ENCODE data around the gene MRGPRE.

The MRGPRE gene

GRCh38 chr11:3231851-3232744, at the start of gene MRGPRE:
Gene MRGPRE, minus strand, starts transcription at chr11:3232417. Its CDS starts 3,618 bp downstream, at chr11:3228799.
- TF ChIP-seq CTCF (IDR thresholded peaks at IDR 0.05), result no peak

- TF ChIP-seq CTCF (IDR thresholded peaks at IDR 0.05), result no peak
These were observed 12.9 kb upstream of the MRGPRE start for GRCh38 chr11:3245071-3245470.

GRCh38 chr11:3243880-3244279, 11.7 kb upstream of the MRGPRE start:
- TF ChIP-seq CTCF (IDR thresholded peaks at IDR 0.05), result no peak

GRCh38 chr11:3237119-3237518, 4.9 kb upstream of the MRGPRE start:
- TF ChIP-seq CTCF (IDR thresholded peaks at IDR 0.05), result no peak

GRCh38 chr11:3234846-3235245, 2.6 kb upstream of the MRGPRE start:
- TF ChIP-seq CTCF (IDR thresholded peaks at IDR 0.05), result no peak

GRCh38 chr11:3232956-3233355, 739 bp upstream of the MRGPRE start:
- TF ChIP-seq CTCF (IDR thresholded peaks at IDR 0.05), result no peak

- TF ChIP-seq CTCF (IDR thresholded peaks at IDR 0.05), result no peak
These were observed 717 bp downstream of the MRGPRE start for GRCh38 chr11:3231550-3231850.

All from LNCAP (cell line).